A673 (cell line): ENCODE data around the gene NEURL1B. TPM values are rescaled to one million over a fixed set of nuclear protein-coding genes. Genes with fewer than 3 reads are reported as not detected.

Experiments used
- BruUV-seq: library from RNA; stranded (reverse); fragments of 400-500 nt; replicated peaks from 2 replicates; lab custom pipeline; 2021; lab: Mats Ljungman, UMichigan
- CTCF ChIA-PET: fragments of 300-600 bp; sonication (Branson Sonifier 250); formaldehyde crosslinking; loops from one replicate; lab custom pipeline; 2022; ENCODE audit warnings: antibody characterized with exemption; lab: Charles Lee
- POLR2A ChIA-PET: fragments of 300-600 bp; sonication (Branson Sonifier 250); formaldehyde crosslinking; loops from one replicate; lab custom pipeline; 2022; ENCODE audit warnings: antibody characterized with exemption; ENCODE audit not compliant: low non-redundant PET; lab: Charles Lee
- DNase-seq: peaks from one replicate; pipeline ENCODE4 v3.0.0-alpha.2; 2015; ENCODE audit warnings: low spot score
- H3K27ac ChIP-seq: fragments of 200-600 bp; sonication (generic); 2 replicates; pipeline ENCODE4 v1.5.1; 2016; ENCODE audit warnings: mixed run types, low read depth, mild to moderate bottlenecking, mixed read lengths, antibody characterized with exemption, low read length; ENCODE audit not compliant: poor library complexity, severe bottlenecking
- H3K27me3 ChIP-seq: fragments of 200-600 bp; sonication (generic); replicated peaks from 2 replicates; pipeline ENCODE4 v1.6.1; 2017; ENCODE audit warnings: mixed run types, low read depth, mild to moderate bottlenecking, mixed read lengths, antibody characterized with exemption, low read length; ENCODE audit not compliant: insufficient read depth, poor library complexity
- H3K36me3 ChIP-seq: fragments of 200-600 bp; sonication (generic); 2 replicates; pipeline ENCODE4 v1.6.1; 2016; ENCODE audit warnings: mixed run types, mild to moderate bottlenecking, mixed read lengths, antibody characterized with exemption, low read length; ENCODE audit not compliant: insufficient read depth, poor library complexity, severe bottlenecking
- H3K4me1 ChIP-seq: fragments of 200-600 bp; sonication (generic); 2 replicates; pipeline ENCODE4 v1.6.1; 2017; ENCODE audit warnings: mixed run types, mild to moderate bottlenecking, mixed read lengths, antibody characterized with exemption, low read length; ENCODE audit not compliant: insufficient read depth, poor library complexity, severe bottlenecking
- H3K4me3 ChIP-seq: fragments of 200-600 bp; sonication (generic); 2 replicates; pipeline ENCODE4 v1.5.1; 2016; ENCODE audit warnings: low read depth, mixed run types, mild to moderate bottlenecking, mixed read lengths, low read length; ENCODE audit not compliant: poor library complexity, severe bottlenecking
- H3K9me3 ChIP-seq: fragments of 200-600 bp; sonication (generic); 2 replicates; pipeline ENCODE4 v1.6.1; 2016; ENCODE audit warnings: mixed run types, low read depth, mild to moderate bottlenecking, mixed read lengths, antibody characterized with exemption, low read length; ENCODE audit not compliant: poor library complexity, severe bottlenecking
- CTCF ChIP-seq: fragments of 300-800, 200-600 bp; sonication (generic); conservative IDR thresholded peaks from 2 replicates; pipeline ENCODE4 v1.5.1; 2017; ENCODE audit warnings: low read depth, mild to moderate bottlenecking, antibody characterized with exemption, low read length, moderate library complexity, mixed read lengths
- EZH2 ChIP-seq: fragments of 200-600 bp; sonication (generic); IDR thresholded peaks from 2 replicates; pipeline ENCODE4 v1.6.1; 2017; ENCODE audit warnings: borderline replicate concordance, low read depth, mild to moderate bottlenecking, mixed read lengths, antibody characterized with exemption, low read length; ENCODE audit not compliant: poor library complexity, severe bottlenecking
- intact Hi-C: fragments of 100-400 bp; cut with micrococcal nuclease; formaldehyde crosslinking; loops from one replicate; pipeline ENCODE4 v1.10.0; 2022; ENCODE audit not compliant: unreplicated experiment
- total RNA-seq: library from RNA; stranded (reverse); gene quantifications from 2 replicates; pipeline ENCODE4 v1.2.3, GENCODE V29; 2021

The NEURL1B gene
- total RNA-seq, 1 experiment from 2014 or later, result 5.1 TPM

DNA sequence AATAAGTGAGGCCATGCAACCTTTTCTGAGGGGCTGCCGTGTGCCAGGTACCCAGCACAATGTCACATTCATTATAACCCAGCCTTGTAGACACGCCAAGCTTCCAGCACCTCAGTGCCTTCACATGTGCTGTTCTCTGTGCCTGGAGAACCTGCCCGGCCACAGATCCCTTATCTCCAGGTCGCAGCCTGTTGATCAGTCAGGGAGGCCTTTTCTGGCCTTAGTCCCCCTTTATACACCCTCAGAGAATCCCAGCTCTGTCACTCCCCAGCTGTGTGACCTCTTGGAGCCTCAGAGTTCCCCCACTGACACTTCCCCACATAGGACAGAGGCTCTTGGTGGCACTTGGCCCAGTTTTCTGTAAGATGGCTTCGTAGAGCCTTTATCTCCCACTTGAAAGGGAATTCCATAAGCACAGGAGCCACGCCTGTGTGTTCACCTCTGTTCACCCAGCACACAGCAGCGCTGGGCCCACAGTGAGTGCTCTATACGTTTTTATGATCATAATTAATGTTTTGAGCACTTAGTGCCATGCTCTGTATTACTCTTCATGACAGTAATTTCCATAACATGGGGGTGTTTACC, 38.7 kb downstream of the NEURL1B start:
- no peaks in the 10 kb centered on the region for H3K27me3 ChIP-seq
- no peak overlapping the region for H3K27ac ChIP-seq
- intact Hi-C loops, result no loop called here
- TF ChIP-seq CTCF (no peak), EZH2 (no peak)
- no TSS peak for BruUV-seq
- no peaks in the 10 kb centered on the region for H3K9me3 ChIP-seq
- H3K4me1 ChIP-seq, result no peaks in the 10 kb centered on the region
- H3K36me3 ChIP-seq, result no peaks in the 10 kb centered on the region
- ChIA-PET CTCF (no interaction called here), POLR2A (no interaction called here)
- no peak overlapping the region for H3K4me3 ChIP-seq
- DNase-seq, result no peak

- BruUV-seq, result no TSS peak
- Histone ChIP-seq H3K27me3 (no peaks in the 10 kb centered on the region), H3K27ac (no peak overlapping the region), H3K9me3 (no peaks in the 10 kb centered on the region), H3K4me3 (no peak overlapping the region), H3K4me1 (no peaks in the 10 kb centered on the region), H3K36me3 (no peaks in the 10 kb centered on the region)
- no peak for DNase-seq
- CTCF ChIA-PET, result no interaction called here
- POLR2A ChIA-PET, result no interaction called here
- TF ChIP-seq CTCF (no peak), EZH2 (no peak)
- intact Hi-C loops, result no loop called here
Measured at GRCh38 chr5:172680921-172681320, 39.9 kb downstream of the NEURL1B start.

DNA sequence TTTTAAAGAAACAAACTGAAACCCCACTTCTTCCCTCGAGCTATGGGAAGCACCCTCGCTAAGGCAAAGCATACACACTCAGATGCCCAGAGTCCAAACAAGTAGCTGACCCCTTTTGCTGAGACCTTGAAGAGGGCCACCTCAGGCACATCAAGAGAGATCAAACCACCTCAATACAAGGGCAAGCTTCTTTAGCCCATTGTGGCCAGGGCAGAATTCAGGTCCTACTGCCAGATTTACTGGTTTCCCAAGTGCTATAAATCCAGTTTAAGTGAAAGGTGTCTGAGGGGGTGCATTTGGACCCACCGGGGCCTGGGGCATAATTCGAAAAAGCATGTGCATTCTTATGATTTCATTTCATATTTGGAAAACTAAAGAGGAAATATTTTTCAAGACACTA, 40.4 kb downstream of the NEURL1B start:
- no peaks in the 10 kb centered on the region for H3K27me3 ChIP-seq
- no peaks in the 10 kb centered on the region for H3K4me1 ChIP-seq
- H3K4me3 ChIP-seq, result no peak overlapping the region
- no peaks in the 10 kb centered on the region for H3K9me3 ChIP-seq
- ChIA-PET CTCF (no interaction called here), POLR2A (interaction anchor here (0.6 kb wide), 1 partner anchor 24 kb away, joined by 3 read pairs; no protein-coding TSS in a partner anchor)
- TF ChIP-seq CTCF (no peak), EZH2 (no peak)
- DNase-seq, result no peak
- no TSS peak for BruUV-seq
- H3K27ac ChIP-seq, result no peak overlapping the region
- intact Hi-C loops, result no loop called here
- H3K36me3 ChIP-seq, result no peaks in the 10 kb centered on the region
